C4-2B (cell line): Measurements from ENCODE around the gene SSBP4.

Source experiments
- H3K27ac ChIP-seq: fragments of 450-650 bp; 2 replicates; pipeline ENCODE4 v1.5.1; 2017
- CTCF ChIP-seq: fragments of 450-650 bp; conservative IDR thresholded peaks from 2 replicates; pipeline ENCODE4 v1.5.1; 2017; ENCODE audit warnings: mild to moderate bottlenecking
- ZFX ChIP-seq: fragments of 450-650 bp; IDR thresholded peaks from 2 replicates; pipeline ENCODE4 v1.6.1; 2017

The SSBP4 gene

GRCh38 chr19:18465214-18465963 is 46.2 kb downstream of the SSBP4 start:
- peak overlapping the region; percentile 72 for H3K27ac ChIP-seq
- TF ChIP-seq CTCF = no peak
- no peak for TF ChIP-seq ZFX

DNA sequence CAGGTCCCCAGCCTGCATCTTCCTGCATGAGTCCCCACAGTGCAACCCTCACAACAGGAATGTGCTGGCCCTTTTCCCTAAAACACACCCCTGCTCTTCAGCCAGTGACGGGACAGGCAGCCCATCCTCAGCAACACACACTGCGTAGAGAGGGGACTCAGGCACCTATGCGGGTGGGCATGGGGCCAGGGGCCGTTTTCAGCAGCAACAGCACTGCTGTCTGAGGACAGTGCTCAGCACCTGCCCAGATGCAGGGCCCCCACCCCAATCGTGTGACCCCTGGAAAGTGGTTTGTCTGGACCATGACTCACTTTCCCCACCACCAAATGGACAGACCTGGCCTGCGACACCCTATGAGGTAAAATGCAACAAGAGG is 46.8 kb downstream of the SSBP4 start:
- TF ChIP-seq CTCF (no peak), ZFX (no peak)
- H3K27ac ChIP-seq = peak overlapping the region; percentile 72

DNA sequence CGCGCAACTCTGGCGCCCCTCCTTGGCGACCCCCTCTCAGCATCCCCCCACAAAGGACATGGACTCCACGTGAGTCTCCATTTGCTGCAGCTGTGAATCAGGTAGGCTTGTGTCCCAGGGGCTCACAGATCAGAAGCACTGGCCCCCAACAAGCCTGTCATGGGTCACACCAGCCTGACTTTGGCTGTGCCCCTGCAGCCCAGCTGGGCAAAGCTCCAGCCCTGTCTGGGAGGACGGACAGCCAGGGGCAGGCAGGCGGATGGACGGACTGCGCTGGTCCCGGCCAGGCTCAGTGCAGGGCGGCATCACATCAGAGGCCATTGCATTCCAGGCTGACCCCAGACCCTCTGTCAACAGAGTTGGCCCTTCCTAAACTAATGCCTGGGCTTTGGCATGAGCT is 47.2 kb downstream of the SSBP4 start:
- no peak for TF ChIP-seq ZFX
- no peak for TF ChIP-seq CTCF
- peak overlapping the region; percentile 72 for H3K27ac ChIP-seq

DNA sequence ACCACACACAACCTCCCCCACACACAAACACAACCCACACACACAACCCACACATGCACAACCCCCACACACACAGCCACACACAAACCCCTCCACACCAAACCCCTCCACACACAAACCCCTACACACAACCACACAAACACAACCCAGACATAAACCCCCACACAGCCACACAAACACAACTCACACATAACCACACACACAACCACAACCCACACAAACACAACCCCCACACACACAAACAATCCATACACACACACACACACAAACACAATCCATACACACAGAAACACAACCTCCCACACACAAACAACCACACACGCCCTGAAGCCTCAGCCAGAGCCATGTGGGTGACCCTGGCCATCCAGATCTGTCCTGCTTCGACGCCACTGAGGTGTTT is 48.8 kb downstream of the SSBP4 start:
- TF ChIP-seq ZFX (no peak), CTCF (no peak)
- H3K27ac ChIP-seq = no peak overlapping the region

GRCh38 chr19:18468517-18468916 is 49.3 kb downstream of the SSBP4 start:
- no peak overlapping the region for H3K27ac ChIP-seq
- no peak for TF ChIP-seq CTCF
- TF ChIP-seq ZFX = no peak

DNA sequence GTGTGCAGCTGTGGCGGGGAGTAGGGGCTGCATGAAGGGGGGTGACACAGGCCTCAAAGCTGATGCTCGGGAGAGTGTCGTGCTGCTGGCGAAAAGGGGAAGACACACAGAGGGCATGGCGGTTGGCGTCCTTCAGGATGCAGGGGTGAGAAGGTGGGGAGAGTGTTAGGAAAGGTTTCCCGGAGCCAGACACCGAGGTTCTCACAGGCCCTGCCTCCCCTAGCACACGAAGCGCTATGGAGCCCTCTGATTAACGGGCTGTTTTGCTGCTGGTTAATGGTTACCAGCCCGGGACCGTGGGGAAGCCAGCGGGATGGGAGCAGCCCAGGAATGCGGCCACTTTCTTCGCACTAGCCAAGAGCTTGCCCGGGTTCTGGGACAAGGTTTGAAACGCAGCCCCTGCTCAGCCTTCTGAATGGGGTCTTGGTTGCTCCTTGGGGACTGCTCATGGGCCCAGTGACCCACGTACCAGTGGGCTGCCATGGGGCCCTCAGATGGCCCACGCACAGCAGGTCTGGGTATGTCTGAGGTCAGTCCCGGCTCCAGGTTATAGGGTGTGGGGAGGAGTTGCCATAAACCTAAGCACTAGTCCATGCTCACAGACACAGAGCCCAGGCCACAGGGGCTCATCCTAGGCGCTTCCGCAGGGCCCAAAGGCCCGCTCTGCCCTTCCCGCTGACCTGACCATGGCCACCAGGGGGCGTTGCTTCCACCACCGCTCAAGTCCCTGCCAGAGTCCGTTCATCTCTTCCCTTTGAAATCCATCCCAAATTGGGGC is 50.1 kb downstream of the SSBP4 start:
- peak; percentile 85 for TF ChIP-seq CTCF
- no peak for TF ChIP-seq ZFX
- no peak overlapping the region for H3K27ac ChIP-seq

DNA sequence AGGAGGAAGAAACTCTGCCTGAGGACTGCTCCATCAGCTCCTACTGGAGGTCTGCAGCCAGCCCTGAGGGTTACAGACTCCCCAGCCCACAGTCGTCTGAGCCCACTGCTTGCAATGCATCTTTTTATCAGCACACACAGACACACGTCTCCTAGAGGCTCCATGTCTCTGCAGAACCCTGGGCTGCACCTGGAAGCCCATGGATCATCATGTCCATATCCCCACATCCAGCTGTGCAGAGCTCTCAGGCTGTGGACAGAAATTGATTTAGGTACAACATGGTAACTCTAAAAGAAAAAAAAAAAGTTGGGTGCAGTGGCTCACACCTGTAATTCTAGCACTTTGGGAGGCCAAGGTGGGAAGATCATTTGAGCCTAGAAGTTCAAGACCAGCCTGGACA is 51.6 kb downstream of the SSBP4 start:
- no peak overlapping the region for H3K27ac ChIP-seq
- TF ChIP-seq CTCF (no peak), ZFX (no peak)
